Measurements from ENCODE around the gene REL.

DNA sequence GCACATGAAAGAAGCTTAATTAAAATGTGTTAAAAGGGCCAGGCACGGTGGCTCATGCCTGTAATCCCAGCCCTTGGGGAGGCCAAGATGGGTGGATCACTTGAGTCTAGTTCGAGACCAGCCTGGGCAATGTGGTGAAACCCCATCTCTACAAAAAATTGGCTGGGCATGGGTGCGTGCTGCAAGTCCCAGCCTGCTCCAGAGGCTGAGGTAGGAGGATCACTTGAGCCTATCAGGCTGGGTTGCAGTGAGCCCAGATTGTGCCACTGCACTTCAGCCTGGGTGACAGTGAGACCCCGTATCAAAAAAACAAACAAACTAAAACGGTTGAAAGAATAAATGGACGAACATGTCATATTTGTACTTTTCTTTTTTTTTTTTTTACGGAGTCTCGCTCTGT, 26.0 kb downstream of the REL start:
- TF ChIP-seq RAD21 (IDR thresholded peaks at IDR 0.05; ENCODE audit: low read depth), result no peak
- TF ChIP-seq EP300 (IDR thresholded peaks at IDR 0.05; ENCODE audit: borderline replicate concordance), result no peak
